ENCODE data around the gene NR1H2. TPM values are rescaled to one million over a fixed set of nuclear protein-coding genes. Genes with fewer than 3 reads are reported as not detected.
"Not testable (repeated sequence)": the region's sequence is repeated elsewhere in the genome, so short reads cannot be mapped to it uniquely, and the experiment has no call there.

NR1H2 gene
- polyA plus RNA-seq, 1 experiment = 23.7 TPM

DNA sequence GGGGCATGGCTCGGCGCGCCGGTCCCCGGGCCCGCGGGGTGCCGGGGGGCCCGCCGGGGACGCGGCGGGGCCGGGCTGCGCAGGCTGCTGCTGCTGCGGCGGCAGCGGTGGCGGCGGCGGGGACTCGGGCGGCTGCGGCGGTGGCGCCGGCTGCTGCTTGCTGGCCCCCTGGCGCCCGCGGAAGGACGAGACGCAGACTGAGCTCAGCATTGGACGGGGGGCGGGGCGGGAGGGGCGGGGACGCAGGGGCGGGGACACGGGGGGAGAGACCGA lies 47.4 kb upstream of the NR1H2 start:
- H3K9me3 ChIP-seq (ENCODE audit: control insufficient read depth, insufficient read depth, low read length) = peaks cover 26% of the 10 kb centered on the region
- no peak for DNase-seq (ENCODE audit: low read depth, low spot score)
- POLR2A ChIA-PET = no interaction called here
- no peak overlapping the region for H3K27ac ChIP-seq (ENCODE audit: low read depth, low read length)
- H3K27me3 ChIP-seq (ENCODE audit: control insufficient read depth, insufficient read depth, low read length) = peaks cover 55% of the 10 kb centered on the region
- TF ChIP-seq, protein P1, sequence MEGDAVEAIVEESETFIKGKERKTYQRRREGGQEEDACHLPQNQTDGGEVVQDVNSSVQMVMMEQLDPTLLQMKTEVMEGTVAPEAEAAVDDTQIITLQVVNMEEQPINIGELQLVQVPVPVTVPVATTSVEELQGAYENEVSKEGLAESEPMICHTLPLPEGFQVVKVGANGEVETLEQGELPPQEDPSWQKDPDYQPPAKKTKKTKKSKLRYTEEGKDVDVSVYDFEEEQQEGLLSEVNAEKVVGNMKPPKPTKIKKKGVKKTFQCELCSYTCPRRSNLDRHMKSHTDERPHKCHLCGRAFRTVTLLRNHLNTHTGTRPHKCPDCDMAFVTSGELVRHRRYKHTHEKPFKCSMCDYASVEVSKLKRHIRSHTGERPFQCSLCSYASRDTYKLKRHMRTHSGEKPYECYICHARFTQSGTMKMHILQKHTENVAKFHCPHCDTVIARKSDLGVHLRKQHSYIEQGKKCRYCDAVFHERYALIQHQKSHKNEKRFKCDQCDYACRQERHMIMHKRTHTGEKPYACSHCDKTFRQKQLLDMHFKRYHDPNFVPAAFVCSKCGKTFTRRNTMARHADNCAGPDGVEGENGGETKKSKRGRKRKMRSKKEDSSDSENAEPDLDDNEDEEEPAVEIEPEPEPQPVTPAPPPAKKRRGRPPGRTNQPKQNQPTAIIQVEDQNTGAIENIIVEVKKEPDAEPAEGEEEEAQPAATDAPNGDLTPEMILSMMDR (IDR thresholded peaks at IDR 0.05; ENCODE audit: low read depth, low read length) = no peak
- CTCF ChIA-PET = interaction anchor here (0.6 to 1.6 kb wide), 2 partner anchors 40 to 399 kb away, joined by 4 to 5 read pairs; no protein-coding TSS in a partner anchor
- no peak overlapping the region for H3K4me3 ChIP-seq (ENCODE audit: low read depth, low read length)

DNA sequence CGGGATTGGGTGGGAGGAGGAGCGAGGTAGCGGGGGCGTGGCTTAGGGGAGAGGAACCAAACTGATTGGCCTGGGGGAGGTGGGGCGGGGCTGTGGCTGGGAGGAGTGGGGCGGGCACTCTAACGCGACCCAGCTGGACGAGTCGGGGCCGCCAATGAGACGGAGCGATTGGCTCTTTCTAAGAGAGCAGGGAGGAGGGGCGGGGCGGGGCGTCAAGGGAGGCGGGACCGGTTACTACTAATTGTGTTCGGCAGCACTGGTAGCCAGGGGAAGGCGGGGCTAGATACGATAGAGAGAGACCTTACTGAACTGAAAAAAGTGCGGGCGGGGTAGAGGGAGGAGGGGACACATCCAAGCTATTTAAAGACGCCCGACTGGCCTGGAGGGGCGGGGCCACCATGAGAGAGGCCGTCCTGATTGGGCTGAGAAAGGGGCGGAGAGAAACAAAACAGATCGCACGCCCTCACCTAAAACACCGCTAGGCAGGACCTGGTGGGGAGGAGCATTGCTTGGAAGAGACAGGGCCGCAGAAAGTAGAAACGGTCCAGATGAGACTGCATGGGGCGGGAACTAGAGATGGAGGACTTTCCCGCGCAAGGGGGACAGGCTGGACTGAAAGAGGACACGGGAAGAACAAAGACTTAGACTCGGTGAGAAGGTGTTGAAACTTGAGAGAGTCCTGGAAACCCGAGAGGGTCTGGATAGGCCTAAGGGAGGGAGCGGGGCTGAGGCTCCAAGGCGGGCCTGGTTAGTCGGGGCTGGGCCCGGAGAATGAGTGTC lies 46.9 kb upstream of the NR1H2 start, which contains the start of gene KCNC3:
TSS of gene KCNC3 (minus strand) at position 232 of the 780 bp plus-strand sequence. CDS start 295 bp downstream, outside the sequence.
- TF ChIP-seq, protein P1 (IDR thresholded peaks at IDR 0.05; ENCODE audit: low read depth, low read length) = no peak
- H3K9me3 ChIP-seq (ENCODE audit: control insufficient read depth, insufficient read depth, low read length) = peaks cover 30% of the 10 kb centered on the region
- H3K4me3 ChIP-seq (ENCODE audit: low read depth, low read length) = 0 out of 2 replicates have a peak within 1 kb of the TSS, but pooled peaks have one; percentile 7
- CTCF ChIA-PET = interaction anchor here (0.6 to 1.6 kb wide), 2 partner anchors 40 to 400 kb away, joined by 4 to 5 read pairs; no protein-coding TSS in a partner anchor
- DNase-seq (ENCODE audit: low read depth, low spot score) = peak; percentile 59
- POLR2A ChIA-PET = no interaction called here
- H3K27me3 ChIP-seq (ENCODE audit: control insufficient read depth, insufficient read depth, low read length) = peaks cover 55% of the 10 kb centered on the region
- H3K27ac ChIP-seq (ENCODE audit: low read depth, low read length) = no peak within 1 kb of the TSS

DNA sequence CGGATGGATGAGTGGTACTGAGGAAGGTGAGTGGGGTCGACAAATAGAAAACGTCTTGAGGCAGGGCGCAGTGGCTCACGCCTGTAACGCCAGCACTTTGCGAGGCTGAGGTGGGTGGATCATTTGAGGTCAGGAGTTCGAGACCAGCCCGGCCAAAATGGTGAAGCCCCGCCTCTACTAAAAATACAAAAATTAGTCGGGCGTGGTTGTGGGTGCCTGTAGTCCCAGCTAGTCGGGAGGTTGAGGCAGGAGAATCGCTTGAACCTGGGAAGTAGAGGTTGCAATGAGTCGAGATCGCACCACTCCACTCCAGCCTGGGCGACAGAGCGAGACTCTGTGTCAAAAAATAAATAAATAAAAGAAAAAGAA lies 46.3 kb upstream of the NR1H2 start:
- Histone ChIP-seq H3K27me3 (ENCODE audit: control insufficient read depth, insufficient read depth, low read length) (peaks cover 55% of the 10 kb centered on the region), H3K9me3 (ENCODE audit: control insufficient read depth, insufficient read depth, low read length) (peaks cover 30% of the 10 kb centered on the region)
- H3K4me3 ChIP-seq (ENCODE audit: low read depth, low read length); DNase-seq (ENCODE audit: low read depth, low spot score); POLR2A ChIA-PET; CTCF ChIA-PET; H3K27ac ChIP-seq (ENCODE audit: low read depth, low read length): not testable (repeated sequence)

DNA sequence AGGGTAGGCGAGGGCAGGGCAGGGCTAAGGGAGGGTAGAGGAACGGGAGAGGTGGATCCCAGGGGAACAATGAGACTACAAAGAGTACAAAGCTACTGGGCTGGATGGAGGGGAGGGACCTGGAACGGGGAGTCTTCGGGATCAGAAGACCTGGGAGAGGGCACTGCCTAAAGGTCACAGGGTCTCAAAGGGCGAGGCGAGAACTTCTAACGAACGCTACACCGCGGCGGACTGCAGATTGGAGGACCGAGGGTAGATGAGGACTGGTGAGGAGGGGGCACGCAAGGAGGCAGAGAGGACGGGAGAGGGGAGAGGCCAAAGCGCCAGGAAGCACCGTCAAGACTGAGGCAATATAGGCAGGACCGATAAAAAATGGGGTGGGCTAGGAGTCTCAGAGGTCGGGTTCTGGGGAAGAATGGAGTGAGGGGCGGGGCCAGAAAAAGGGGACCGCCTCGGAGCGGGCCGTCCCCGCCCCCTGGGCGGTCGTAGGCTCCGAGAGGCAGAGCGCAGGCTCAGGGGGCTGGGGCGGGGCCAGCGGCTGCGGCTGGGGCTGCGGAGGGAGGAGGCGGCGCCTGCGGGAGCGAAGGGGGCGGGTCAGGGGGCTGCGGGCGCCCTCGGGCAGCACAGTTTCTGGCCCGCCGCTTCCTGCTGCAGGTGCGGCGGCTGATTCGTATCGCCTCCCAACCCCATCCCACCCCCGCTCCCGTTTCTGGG lies 45.7 kb upstream of the NR1H2 start:
- no peak overlapping the region for H3K4me3 ChIP-seq (ENCODE audit: low read depth, low read length)
- TF ChIP-seq, protein P1 (IDR thresholded peaks at IDR 0.05; ENCODE audit: low read depth, low read length) = no peak
- no peak for DNase-seq (ENCODE audit: low read depth, low spot score)
- ChIA-PET POLR2A (no interaction called here), CTCF (no interaction called here)
- no peak overlapping the region for H3K27ac ChIP-seq (ENCODE audit: low read depth, low read length)
- peaks cover 55% of the 10 kb centered on the region for H3K27me3 ChIP-seq (ENCODE audit: control insufficient read depth, insufficient read depth, low read length)
- H3K9me3 ChIP-seq (ENCODE audit: control insufficient read depth, insufficient read depth, low read length) = peaks cover 30% of the 10 kb centered on the region

DNA sequence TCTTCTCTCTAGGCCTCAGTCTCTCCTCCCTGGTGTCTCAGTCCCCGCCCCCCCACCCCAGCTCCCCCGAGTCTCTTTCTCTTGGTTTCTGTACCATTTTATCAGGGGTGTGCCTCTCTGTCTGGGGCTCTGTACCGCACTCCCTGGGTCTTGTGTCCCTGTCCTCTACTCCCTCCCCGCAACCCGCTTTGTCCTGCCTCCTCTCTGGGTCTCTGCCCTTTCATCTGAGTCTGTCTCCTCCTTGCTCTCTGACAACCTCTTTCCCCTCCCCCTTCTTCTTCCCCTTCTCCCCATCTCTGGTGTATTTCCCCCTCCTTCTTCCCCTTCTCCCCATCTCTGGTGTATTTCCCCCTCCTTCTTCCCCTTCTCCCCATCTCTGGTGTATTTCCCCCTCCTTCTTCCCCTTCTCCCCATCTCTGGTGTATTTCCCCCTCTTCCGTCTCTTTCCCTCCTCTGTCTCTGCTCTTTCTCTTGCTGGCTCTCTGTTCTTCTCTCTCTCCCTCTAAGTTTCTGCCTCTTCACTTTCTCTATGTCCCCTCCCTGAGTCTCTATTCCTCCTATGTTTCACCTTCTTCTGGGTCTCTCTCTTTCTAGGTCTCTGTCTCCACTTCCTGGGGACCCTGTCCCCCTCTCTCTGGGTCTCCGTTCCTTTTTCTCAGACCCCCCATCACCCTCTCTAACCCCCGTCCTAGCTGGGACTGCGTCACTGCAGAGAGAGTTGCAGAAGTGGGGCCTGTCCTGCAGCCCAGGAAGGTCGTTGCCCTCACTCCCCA lies 44.9 kb upstream of the NR1H2 start:
- TF ChIP-seq, protein P1 (IDR thresholded peaks at IDR 0.05; ENCODE audit: low read depth, low read length) = no peak
- POLR2A ChIA-PET = no interaction called here
- H3K4me3 ChIP-seq (ENCODE audit: low read depth, low read length) = no peak overlapping the region
- CTCF ChIA-PET = no interaction called here
- peaks cover 49% of the 10 kb centered on the region for H3K27me3 ChIP-seq (ENCODE audit: control insufficient read depth, insufficient read depth, low read length)
- no peak overlapping the region for H3K27ac ChIP-seq (ENCODE audit: low read depth, low read length)
- peaks cover 27% of the 10 kb centered on the region for H3K9me3 ChIP-seq (ENCODE audit: control insufficient read depth, insufficient read depth, low read length)
- no peak for DNase-seq (ENCODE audit: low read depth, low spot score)
